Regular cardiac myocyte (primary cell): Measurements from ENCODE around the gene NLE1. TPM values are rescaled to one million over a fixed set of nuclear protein-coding genes. Genes with fewer than 3 reads are reported as not detected.

Experiments
- total RNA-seq: library from RNA; depleted of rRNA; stranded (reverse); fragments of >200 nt; gene quantifications from 2 replicates; pipeline ENCODE4 v1.2.3, GENCODE V29; 2014

The NLE1 gene
- 20.3 and 26.6 TPM in 2 replicates for total RNA-seq

GRCh38 chr17:35141681-35142466 lies at the start of gene NLE1:
NLE1 (minus strand) TSS chr17:35142303; CDS start chr17:35142275, 28 bp downstream.

GRCh38 chr17:35147375-35147905 lies 5.3 kb upstream of the NLE1 start, which contains the start of gene UNC45B:
UNC45B (plus strand) TSS chr17:35147817; CDS start chr17:35148264, 447 bp downstream.

DNA sequence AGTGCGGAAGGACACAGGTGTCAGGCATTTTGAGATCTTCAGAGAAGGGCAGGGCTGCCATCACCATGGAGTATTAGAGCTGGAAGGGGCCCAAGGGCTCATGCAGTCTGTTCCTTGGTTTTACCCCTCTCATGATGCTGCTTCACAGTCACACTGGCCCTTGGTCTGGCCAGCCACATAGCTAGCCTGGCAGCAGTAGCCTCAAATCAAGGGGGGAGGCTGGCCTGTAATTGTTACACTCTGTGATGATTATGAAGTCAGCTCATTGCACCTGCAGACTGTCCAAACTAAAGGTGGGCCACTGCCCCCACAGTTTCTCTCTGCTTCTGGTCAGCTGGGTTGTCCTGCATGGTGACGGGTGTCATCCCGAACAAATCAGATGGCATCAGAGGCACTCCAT lies 20.8 kb downstream of the NLE1 start, which contains the start of gene FNDC8:
TSS of gene FNDC8 (plus strand) at position 301 of the 400 bp plus-strand sequence. CDS start at position 380, 79 bp downstream.

DNA sequence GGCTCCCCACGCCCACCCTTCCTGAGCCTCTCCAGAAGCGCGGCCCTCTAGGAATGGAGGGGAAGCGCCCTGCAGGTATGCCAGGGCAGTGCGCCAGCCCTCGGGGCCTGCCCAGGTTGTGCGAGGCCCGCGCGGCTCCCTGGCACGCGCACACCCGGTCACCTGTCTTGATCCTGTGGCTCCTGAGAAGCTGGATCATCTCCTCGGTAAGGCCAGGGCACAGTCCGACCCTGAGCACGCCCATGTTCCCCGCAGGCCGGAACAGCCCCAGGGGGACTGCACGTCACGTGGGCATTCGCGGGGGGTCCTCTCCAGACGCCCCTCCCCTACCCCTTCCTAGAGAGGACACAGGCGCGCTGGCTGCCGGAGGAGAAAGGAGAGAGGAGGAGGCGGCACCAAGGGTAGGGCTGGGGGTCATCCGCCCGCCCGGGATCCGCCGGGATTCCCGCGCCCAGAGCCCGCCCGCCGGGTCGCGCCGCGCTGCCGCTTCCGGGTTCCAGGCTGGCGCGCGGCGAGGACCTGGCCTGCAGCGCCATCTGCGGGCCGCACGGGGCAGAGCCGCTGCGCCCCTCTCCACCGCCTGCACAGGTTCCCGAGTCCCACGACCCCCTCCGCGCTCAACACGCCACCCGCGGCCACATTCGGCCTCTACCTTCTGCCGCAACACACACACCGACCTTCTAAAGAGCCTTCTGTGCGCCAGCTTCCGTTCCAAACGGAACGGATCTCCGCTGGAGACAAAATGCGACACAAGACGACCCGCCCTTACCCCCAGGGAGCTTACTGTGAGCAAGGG lies 22.5 kb downstream of the NLE1 start, which contains the start of gene RAD51D:
TSS of gene RAD51D (minus strand) at position 491 of the 796 bp plus-strand sequence. CDS start at position 244, 247 bp downstream.

Other genes starting within 250 kb of the NLE1 start
- gene CCT6B, start 180.8 kb downstream of the NLE1 start, total RNA-seq: 0.38 and 1.1 TPM in 2 replicates
- gene ZNF830, start 180.8 kb downstream of the NLE1 start, total RNA-seq: 12.1 and 13.6 TPM in 2 replicates
- gene LIG3, start 161.8 kb downstream of the NLE1 start, total RNA-seq: 25.1 and 36.4 TPM in 2 replicates
- 5.4 and 13.4 TPM in 2 replicates for gene RFFL, start 78.6 kb downstream of the NLE1 start, total RNA-seq
- 4.8 and 13.6 TPM in 2 replicates for gene RAD51D, start 22.4 kb downstream of the NLE1 start, total RNA-seq
- gene FNDC8, start 20.7 kb downstream of the NLE1 start, total RNA-seq: not detected in 2 replicates
- not detected in 2 replicates for gene UNC45B, start 5.5 kb upstream of the NLE1 start, total RNA-seq
- gene SLC35G3, start 52.1 kb upstream of the NLE1 start, total RNA-seq: not detected in 2 replicates
- gene SLFN5, start 100.8 kb upstream of the NLE1 start, total RNA-seq: 52.7 and 58.9 TPM in 2 replicates
- gene SLFN11, start 231.3 kb upstream of the NLE1 start, total RNA-seq: 84.3 and 125 TPM in 2 replicates